A549 treated with Mapracorat at 1 μM for 4 hours (cell line): ENCODE results near the gene ZNF224. TPM values are rescaled to one million over a fixed set of nuclear protein-coding genes. Genes with fewer than 3 reads are reported as not detected.

Experiments used
- total RNA-seq: library from RNA; stranded (reverse); fragments of 200-300 nt; extraction: Qiagen RNA extraction; gene quantifications from 5 replicates; pipeline ENCODE4 v1.2.3, GENCODE V29; 2022

Gene ZNF224
- 8.0 to 10.9 TPM (median 9.9 TPM) in 5 replicates for total RNA-seq

DNA sequence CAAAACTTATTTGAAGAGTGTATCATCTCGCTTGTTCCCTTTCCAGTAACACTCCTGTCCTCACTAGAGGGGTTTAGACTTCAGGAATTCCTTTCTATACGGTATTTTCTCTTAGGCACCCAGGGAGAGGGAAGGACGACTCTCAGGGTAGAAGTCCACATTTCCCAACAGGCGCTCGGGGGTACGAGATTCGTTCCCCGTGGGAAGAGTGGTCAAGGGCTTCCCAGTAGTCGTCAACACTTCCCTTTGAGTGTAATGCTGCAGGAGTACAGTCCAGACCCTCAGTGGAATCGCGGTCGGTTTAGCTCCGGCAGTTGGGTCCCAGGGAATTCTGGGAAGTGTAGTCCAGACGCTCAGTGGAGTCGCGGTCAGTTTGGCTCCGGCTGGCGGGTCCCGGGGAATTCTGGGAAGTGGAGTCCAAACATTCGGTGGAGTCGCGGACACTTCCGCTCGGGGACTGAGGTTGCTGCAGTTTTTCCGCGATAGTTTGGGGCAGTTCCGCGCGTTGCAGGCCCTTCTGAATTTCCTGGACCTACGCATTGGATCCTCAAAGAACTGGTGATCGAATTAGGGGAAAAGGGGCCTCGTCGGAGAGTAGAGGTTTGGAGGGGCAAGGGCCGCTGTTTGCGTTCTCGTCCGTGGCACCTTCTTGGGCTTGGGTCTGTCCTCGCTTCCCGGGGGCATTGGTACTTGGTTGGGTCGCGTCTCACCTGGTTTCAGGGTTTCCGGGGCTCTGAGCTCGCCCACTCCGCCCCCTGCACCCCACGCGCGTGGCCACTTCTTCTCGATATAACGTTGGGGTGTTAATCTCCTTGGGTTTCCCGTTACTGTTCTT is at the start of gene ZNF224:
Gene ZNF224 (plus strand): TSS at position 431 of the 835 bp plus-strand sequence. CDS start 3,513 bp downstream, outside the sequence.

DNA sequence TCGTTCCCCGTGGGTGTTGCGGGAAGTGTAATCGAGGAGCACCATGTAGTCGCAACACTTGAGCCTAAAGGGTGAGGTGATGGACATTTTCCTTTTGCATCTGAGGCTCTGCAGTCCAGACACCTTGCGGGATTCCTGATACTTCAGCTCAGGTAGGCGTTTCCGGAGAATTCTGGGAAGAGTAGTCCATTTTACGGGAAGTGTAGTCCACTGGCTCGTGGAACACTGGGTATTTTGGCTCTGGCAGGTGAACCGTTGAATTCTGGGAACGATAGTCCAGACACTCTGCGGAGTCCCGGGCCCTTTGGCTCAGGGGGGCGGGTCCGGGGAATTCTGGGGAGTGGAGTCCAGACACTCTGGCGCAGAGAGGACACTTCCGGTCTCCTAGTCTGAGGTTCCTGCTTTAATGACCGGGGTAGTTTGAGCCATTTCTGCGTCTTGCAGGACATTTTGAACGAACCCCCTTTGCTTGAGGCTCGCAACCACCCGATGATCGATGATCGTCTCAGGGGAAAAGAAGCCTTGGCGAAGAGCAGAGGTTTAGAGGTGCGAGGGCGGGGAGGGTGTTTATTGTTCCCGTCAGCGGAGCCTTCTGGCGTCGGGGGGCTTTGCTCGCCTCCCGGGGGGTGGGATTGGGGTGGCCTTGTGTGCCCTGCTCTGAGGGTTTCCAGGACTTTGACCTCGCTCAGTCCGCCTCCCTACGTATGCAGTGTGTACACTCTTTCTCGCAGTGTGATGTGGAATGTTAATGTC is 42.3 kb upstream of the ZNF224 start, which contains the start of gene ZNF223:
Gene ZNF223 (plus strand): TSS at position 387 of the 753 bp plus-strand sequence. CDS start 3,141 bp downstream, outside the sequence.

GRCh38 chr19:44071824-44072542 is 22.2 kb upstream of the ZNF224 start, which contains the start of gene ZNF284:
TSS of gene ZNF284 (plus strand) at chr19:44072159. CDS start at chr19:44076390, 4,231 bp downstream.

GRCh38 chr19:44113138-44113783 is 19.1 kb downstream of the ZNF224 start, which contains the start of gene ZNF225:
TSS of gene ZNF225 (plus strand) at chr19:44113399. CDS start at chr19:44115828, 2,429 bp downstream.

DNA sequence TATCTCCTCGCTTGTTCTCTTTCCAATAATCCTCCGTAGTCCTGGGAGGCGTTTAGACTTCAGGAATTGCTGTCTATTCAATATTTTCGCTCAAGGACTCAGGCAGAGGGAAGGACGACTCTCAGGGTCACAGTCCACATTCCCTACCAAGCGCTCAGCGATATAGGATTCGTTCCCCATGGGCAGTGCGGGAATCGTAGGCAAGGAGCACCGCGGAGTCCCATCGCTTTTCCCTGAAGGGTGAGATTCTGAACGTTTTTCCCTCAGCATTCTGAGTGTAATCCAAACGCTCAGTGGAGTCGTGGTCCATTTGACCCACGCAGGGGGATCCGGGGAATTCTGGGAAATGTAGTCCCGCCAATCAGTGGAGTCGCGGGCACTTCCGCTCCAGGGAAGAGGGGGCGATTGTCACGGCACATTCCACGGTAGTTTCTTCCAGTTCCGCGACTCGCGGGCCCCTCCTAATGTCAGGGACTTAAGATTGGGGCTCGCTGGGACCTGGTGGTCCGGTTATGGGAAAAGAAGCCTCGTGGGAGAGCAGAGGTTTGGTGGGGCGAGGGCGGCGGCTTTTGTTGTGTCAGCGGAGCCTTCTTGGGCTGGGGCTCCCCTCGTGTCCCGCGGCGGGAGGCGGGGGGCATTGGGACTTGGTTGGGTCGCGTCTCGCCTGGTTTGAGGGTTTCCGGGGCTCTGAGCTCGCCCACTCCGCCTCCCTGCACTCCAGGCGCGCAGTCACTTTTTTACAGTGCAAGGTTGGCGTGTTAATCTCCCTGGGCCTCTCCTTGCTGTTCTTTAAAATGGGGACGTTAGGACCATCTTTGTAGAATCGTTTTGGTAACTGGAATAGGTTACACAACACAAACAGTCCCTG is 47.3 kb downstream of the ZNF224 start, which contains the start of gene ZNF234:
Gene ZNF234 (plus strand): TSS at position 364 of the 868 bp plus-strand sequence. CDS start 3,079 bp downstream, outside the sequence.

Other genes with a start within 250 kb of the ZNF224 start
- 0.16 to 0.42 TPM (median 0.23 TPM) in 5 replicates for gene ZNF404, start 210.4 kb upstream of the ZNF224 start, total RNA-seq
- 9.7 to 11.6 TPM (median 9.9 TPM) in 5 replicates for gene ZNF45, start 159.1 kb upstream of the ZNF224 start, total RNA-seq
- gene ZNF221, start 143.1 kb upstream of the ZNF224 start, total RNA-seq, result 0.30 to 0.74 TPM (median 0.59 TPM) in 5 replicates
- gene ZNF155, start 110.2 kb upstream of the ZNF224 start, total RNA-seq, result 2.3 to 4.3 TPM (median 3.3 TPM) in 5 replicates
- gene ZNF230, start 91.4 kb upstream of the ZNF224 start, total RNA-seq, result 2.3 to 3.2 TPM (median 2.5 TPM) in 5 replicates
- gene ZNF222, start 69.0 kb upstream of the ZNF224 start, total RNA-seq, result 2.6 to 5.0 TPM (median 3.8 TPM) in 5 replicates
- gene ZNF223, start 42.3 kb upstream of the ZNF224 start, total RNA-seq, result 1.6 to 4.0 TPM (median 3.2 TPM) in 5 replicates
- 0.23 to 0.58 TPM (median 0.36 TPM) in 5 replicates for gene ZNF284, start 22.2 kb upstream of the ZNF224 start, total RNA-seq
- 2.5 to 4.1 TPM (median 2.7 TPM) in 5 replicates for gene ZNF225, start 19.0 kb downstream of the ZNF224 start, total RNA-seq
- gene ZNF234, start 47.2 kb downstream of the ZNF224 start, total RNA-seq, result 1.9 to 2.6 TPM (median 2.1 TPM) in 5 replicates
- gene ZNF226, start 70.7 kb downstream of the ZNF224 start, total RNA-seq, result 17.1 to 22.3 TPM (median 21.6 TPM) in 5 replicates
- 8.1 to 11.9 TPM (median 10.9 TPM) in 5 replicates for gene ZNF227, start 118.2 kb downstream of the ZNF224 start, total RNA-seq
- 0.41 to 0.73 TPM (median 0.65 TPM) in 5 replicates for gene ZNF233, start 165.5 kb downstream of the ZNF224 start, total RNA-seq
- gene ZNF235, start 210.7 kb downstream of the ZNF224 start, total RNA-seq, result 2.8 to 3.9 TPM (median 3.0 TPM) in 5 replicates